B cell (primary cell): ENCODE results near the gene PDE11A. TPM values are rescaled to one million over a fixed set of nuclear protein-coding genes. Genes with fewer than 3 reads are reported as not detected.

Experiments used
- ATAC-seq: fragments of 200-7000 bp; cut with Tn5 transposase; one replicate; pipeline ENCODE4 v1.10.0; 2021; ENCODE audit warnings: low read depth, mild to moderate bottlenecking, moderate number of reproducible peaks, moderate library complexity
- CTCF ChIA-PET: fragments of 350-600 bp; sonication (Branson Sonifier 250); formaldehyde crosslinking; loops from one replicate; lab custom pipeline; 2021; ENCODE audit warnings: antibody characterized with exemption, inconsistent platforms; lab: Charles Lee
- POLR2A ChIA-PET: fragments of 350-600 bp; sonication (Branson Sonifier 250); formaldehyde crosslinking; loops from one replicate; lab custom pipeline; 2021; ENCODE audit warnings: antibody characterized with exemption; lab: Charles Lee
- DNase-seq: peaks from one replicate; pipeline ENCODE4 v3.0.0; 2013
- H2AFZ ChIP-seq: 2 replicates; pipeline ENCODE4 v1.6.1; 2012; ENCODE audit warnings: mild to moderate bottlenecking, low read depth, low read length; ENCODE audit not compliant: insufficient read depth, poor library complexity, severe bottlenecking
- H3K27ac ChIP-seq, 2 donors: 1 replicate in 1 of 2; 2 replicates in 1 of 2; pipeline ENCODE4 v1.5.1; 2012 to 2013; ENCODE audit warnings: low read length in 2 of 2, mild to moderate bottlenecking in 2 of 2, moderate library complexity in 1 of 2
- H3K27me3 ChIP-seq, 4 experiments: fragments of 200-600 bp in 1 of 4; sonication (generic) in 1 of 4; replicated peaks in 1 of 4; 1 replicate in 2 of 4; 2 replicates in 2 of 4; pipeline versions ENCODE4 v1.6.1 to v1.7.0; 2013 to 2016; ENCODE audit warnings: low read length in 3 of 4, mild to moderate bottlenecking in 2 of 4, mixed read lengths in 1 of 4, moderate library complexity in 1 of 4; ENCODE audit not compliant: insufficient read depth in 4 of 4, control insufficient read depth in 3 of 4; ENCODE audit errors: control extremely low read depth in 1 of 4
- H3K36me3 ChIP-seq, 2 experiments: replicated peaks in 1 of 2; 1 replicate in 1 of 2; 2 replicates in 1 of 2; pipeline versions ENCODE4 v1.6.1 to v1.7.1; 2013; ENCODE audit warnings: low read length in 1 of 2; ENCODE audit not compliant: insufficient read depth in 2 of 2, control insufficient read depth in 1 of 2; ENCODE audit errors: control extremely low read depth in 1 of 2, extremely low read depth in 1 of 2
- H3K4me1 ChIP-seq, 2 donors: fragments of 200-600 bp in 1 of 2; sonication (generic) in 1 of 2; 1 replicate in 1 of 2; 2 replicates in 1 of 2; pipeline versions ENCODE4 v1.5.1 to v1.6.1; 2013 to 2017; ENCODE audit warnings: low read length in 2 of 2; ENCODE audit not compliant: control insufficient read depth in 2 of 2, insufficient read depth in 2 of 2
- H3K4me2 ChIP-seq: replicated peaks from 2 replicates; pipeline ENCODE3; 2012; ENCODE audit warnings: mild to moderate bottlenecking, low read depth, low read length; ENCODE audit not compliant: poor library complexity, severe bottlenecking
- H3K4me3 ChIP-seq, 5 experiments: fragments of 200-600 bp in 1 of 5; sonication (generic) in 1 of 5; 1 replicate in 3 of 5; 2 replicates in 2 of 5; pipeline versions ENCODE4 v1.5.1 to v1.7.0; 2011 to 2016; ENCODE audit warnings: low read length in 4 of 5, mild to moderate bottlenecking in 4 of 5, low read depth in 2 of 5, control low read depth in 1 of 5, moderate library complexity in 1 of 5; ENCODE audit not compliant: insufficient read depth in 1 of 5; ENCODE audit errors: control extremely low read depth in 1 of 5, extremely low read depth in 1 of 5
- H3K79me2 ChIP-seq: fragments of 200-600 bp; sonication (generic); one replicate; pipeline ENCODE4 v1.6.0; 2016; ENCODE audit warnings: low read length; ENCODE audit not compliant: control insufficient read depth, insufficient read depth
- H3K9ac ChIP-seq: fragments of 200-600 bp; sonication (generic); 2 replicates; pipeline ENCODE4 v1.6.1; 2017; ENCODE audit warnings: mild to moderate bottlenecking, low read length, moderate library complexity
- H3K9me3 ChIP-seq, 3 donors: one replicate each; pipeline versions ENCODE4 v1.6.1 to v1.7.1; 2013; ENCODE audit warnings: low read length in 2 of 3; ENCODE audit not compliant: control insufficient read depth in 2 of 3, insufficient read depth in 1 of 3; ENCODE audit errors: control extremely low read depth in 1 of 3
- H4K20me1 ChIP-seq: 2 replicates; pipeline ENCODE4 v1.6.0; 2012; ENCODE audit warnings: mild to moderate bottlenecking, low read length; ENCODE audit not compliant: insufficient read depth, control insufficient read depth, poor library complexity, severe bottlenecking
- H3K27ac Mint-ChIP-seq: one replicate; pipeline ENCODE4 v1.8.0; 2021; ENCODE audit warnings: mixed read lengths
- H3K27me3 Mint-ChIP-seq: one replicate; pipeline ENCODE4 v1.8.0; 2021; ENCODE audit warnings: mixed read lengths
- H3K4me1 Mint-ChIP-seq: one replicate; pipeline ENCODE4 v1.8.0; 2021; ENCODE audit warnings: mixed read lengths
- H3K4me3 Mint-ChIP-seq: one replicate; pipeline ENCODE4 v1.8.0; 2021; ENCODE audit warnings: mixed read lengths
- H3K9me3 Mint-ChIP-seq: one replicate; pipeline ENCODE4 v1.8.0; 2022; ENCODE audit warnings: mixed read lengths; ENCODE audit not compliant: insufficient read depth
- CTCF ChIP-seq: fragments of 200-600 bp; IDR thresholded peaks from one replicate; pipeline ENCODE4 v1.8.0; 2022; ENCODE audit warnings: antibody characterized with exemption, mild to moderate bottlenecking
- EZH2 ChIP-seq: IDR thresholded peaks from 2 replicates; pipeline ENCODE4 v1.6.1; 2012; ENCODE audit warnings: borderline replicate concordance, low read depth, mild to moderate bottlenecking, moderate library complexity, low read length; ENCODE audit not compliant: insufficient read depth, poor library complexity, severe bottlenecking
- WGBS: methylation state at CpG from one replicate; pipeline ENCODE4 v1.1.5; 2013; ENCODE audit warnings: missing lambda C conversion rate; ENCODE audit not compliant: insufficient coverage; 5-methylcytosine and 5-hydroxymethylcytosine counted together
- intact Hi-C: fragments of 100-400 bp; cut with micrococcal nuclease; formaldehyde crosslinking; loops from one replicate; pipeline ENCODE4 v1.10.0; 2022
- polyA plus RNA-seq: library from polyadenylated mRNA; depleted of rRNA; stranded (reverse); fragments of >200 nt; gene quantifications from 2 replicates; pipeline ENCODE4 v1.2.3, GENCODE V29; 2012
- total RNA-seq, 2 donors: library from RNA; stranded (reverse); fragments of 120-200 nt in 1 of 2; gene quantifications; 1 replicate in 1 of 2; 2 replicates in 1 of 2; pipeline versions ENCODE4 v1.2.3 to v1.2.4, GENCODE V29; 2013 to 2022

The PDE11A gene
- total and polyA plus RNA-seq, 2 donors (not counting 1 experiment from before 2014, with no cell fraction given) = 0.25 TPM; not detected in 1

GRCh38 chr2:177592397-177592796 lies 480.2 kb downstream of the PDE11A start:
- H3K9ac ChIP-seq = no peak overlapping the region
- H3K79me2 ChIP-seq = no peaks in the 10 kb centered on the region
- no peak overlapping the region for H3K4me3 Mint-ChIP-seq
- H3K27ac Mint-ChIP-seq = no peak overlapping the region
- H3K27me3 ChIP-seq = peaks cover 0 to 3% (median 0%) of the 10 kb centered on the region in 4 experiments
- H3K4me1 ChIP-seq = no peaks in the 10 kb centered on the region
- 90% methylated on average over 2 of the region's 2 CpGs for WGBS
- H3K4me1 Mint-ChIP-seq = no peaks in the 10 kb centered on the region
- peaks cover 7% of the 10 kb centered on the region for H3K27me3 Mint-ChIP-seq
- no peak overlapping the region for H2AFZ ChIP-seq
- no peak overlapping the region for H3K27ac ChIP-seq
- no peak overlapping the region for H3K4me2 ChIP-seq
- H3K36me3 ChIP-seq = no peaks in the 10 kb centered on the region
- TF ChIP-seq EZH2 (no peak), CTCF (no peak)
- DNase-seq (no peak), ATAC-seq (no peak)
- H4K20me1 ChIP-seq = no peaks in the 10 kb centered on the region
- intact Hi-C loops = no loop called here
- no peaks in the 10 kb centered on the region for H3K9me3 ChIP-seq
- POLR2A ChIA-PET = no interaction called here
- no peak overlapping the region for H3K4me3 ChIP-seq
- CTCF ChIA-PET = no interaction called here
- no peaks in the 10 kb centered on the region for H3K9me3 Mint-ChIP-seq

- Histone ChIP-seq H3K79me2 (no peaks in the 10 kb centered on the region), H3K4me1 (no peaks in the 10 kb centered on the region), H3K27ac (no peak overlapping the region), H3K4me3 (no peak overlapping the region), H2AFZ (no peak overlapping the region), H3K4me2 (no peak overlapping the region), H3K9me3 (no peaks in the 10 kb centered on the region), H3K9ac (no peak overlapping the region), H3K36me3 (no peaks in the 10 kb centered on the region), H4K20me1 (no peaks in the 10 kb centered on the region), H3K27me3 (peaks cover 0 to 3% (median 0%) of the 10 kb centered on the region in 4 experiments)
- H3K4me3 Mint-ChIP-seq = no peak overlapping the region
- 80% methylated on average over 1 of the region's 1 CpG for WGBS
- intact Hi-C loops = no loop called here
- peaks cover 7% of the 10 kb centered on the region for H3K27me3 Mint-ChIP-seq
- H3K9me3 Mint-ChIP-seq = no peaks in the 10 kb centered on the region
- H3K4me1 Mint-ChIP-seq = no peaks in the 10 kb centered on the region
- no peak overlapping the region for H3K27ac Mint-ChIP-seq
- no peak for ATAC-seq
- POLR2A ChIA-PET = no interaction called here
- TF ChIP-seq EZH2 = no peak
- TF ChIP-seq CTCF = no peak
- no peak for DNase-seq
- CTCF ChIA-PET = interaction anchor here (0.7 kb wide), 1 partner anchor 424 kb away, joined by 4 read pairs; no protein-coding TSS in a partner anchor
These were observed 483.4 kb downstream of the PDE11A start for GRCh38 chr2:177589186-177589585.
